ENCODE data around the gene SLC35B4. TPM values are rescaled to one million over a fixed set of nuclear protein-coding genes. Genes with fewer than 3 reads are reported as not detected.
A peak's percentile ranks its signal among the peaks of the same experiment; 100 is the strongest.
"Not testable (repeated sequence)": the region's sequence is repeated elsewhere in the genome, so short reads cannot be mapped to it uniquely, and the experiment has no call there.

SLC35B4 gene
- total RNA-seq, 1 donor from 2014 or later = 14.5 TPM

GRCh38 chr7:134331393-134331792 lies 14.7 kb upstream of the SLC35B4 start:
- no peak for DNase-seq

- DNase-seq = no peak
These were observed 14.2 kb upstream of the SLC35B4 start for GRCh38 chr7:134330974-134331373.

DNA sequence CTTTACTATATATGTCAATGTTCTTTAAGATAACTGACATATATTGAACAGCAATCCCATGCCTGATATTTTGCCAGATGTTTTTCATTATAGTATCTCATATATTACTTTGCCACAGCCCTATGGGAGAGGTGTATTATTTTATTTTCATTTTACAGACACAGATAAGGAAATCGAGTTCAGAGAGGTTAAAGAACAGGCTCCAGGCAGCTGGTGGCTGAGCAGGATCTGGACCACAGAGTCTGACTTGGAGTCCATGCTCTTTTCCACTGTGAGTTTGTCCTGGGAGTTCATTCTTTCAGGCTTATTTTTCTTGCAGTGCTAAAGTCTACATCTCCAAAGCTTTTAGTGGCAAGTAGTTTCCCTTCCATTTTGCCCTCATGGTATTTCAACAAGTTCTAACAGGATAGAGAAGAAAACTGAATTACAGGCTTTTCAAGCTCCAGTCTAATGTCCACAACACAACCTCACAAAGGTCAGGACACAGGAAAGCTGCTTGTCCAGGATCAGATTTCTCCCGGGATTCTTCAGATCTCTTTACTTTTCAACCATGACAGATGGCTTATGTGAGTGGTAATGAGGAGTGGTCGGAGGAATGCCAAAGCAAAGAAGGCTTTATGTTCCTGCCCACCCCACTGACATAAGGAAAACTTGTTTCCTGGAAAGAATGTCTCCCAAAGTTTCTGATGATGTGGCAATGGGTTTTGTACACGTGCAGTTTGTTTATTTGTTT lies 13.1 kb upstream of the SLC35B4 start:
- no peak for DNase-seq

- no peak for DNase-seq
These were observed 12.2 kb upstream of the SLC35B4 start for GRCh38 chr7:134328900-134329299.

GRCh38 chr7:134327896-134328295 lies 11.2 kb upstream of the SLC35B4 start:
- DNase-seq = peak; percentile 79

- no peak for DNase-seq
These were observed 7.4 kb upstream of the SLC35B4 start for GRCh38 chr7:134324107-134324506.

DNA sequence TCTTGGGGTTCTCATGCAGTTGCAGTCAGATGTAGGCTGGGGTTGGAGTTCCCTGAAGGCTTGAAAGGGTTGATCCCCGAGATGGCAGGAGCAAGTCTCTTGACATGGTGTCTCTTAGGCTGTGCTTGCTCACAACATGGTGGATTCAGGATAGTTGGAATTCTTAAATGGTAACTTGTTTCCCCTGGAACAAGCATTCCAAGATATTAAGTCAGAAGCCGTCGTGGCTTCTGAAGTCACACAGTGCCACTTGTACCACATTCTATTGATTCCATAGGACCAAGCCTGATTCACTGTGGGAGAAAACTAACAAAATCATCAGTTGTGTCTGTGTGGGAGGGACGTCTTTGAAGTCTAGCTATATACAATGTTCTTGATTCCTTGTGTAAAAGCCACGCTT lies 3.5 kb upstream of the SLC35B4 start:
- DNase-seq = no peak

DNA sequence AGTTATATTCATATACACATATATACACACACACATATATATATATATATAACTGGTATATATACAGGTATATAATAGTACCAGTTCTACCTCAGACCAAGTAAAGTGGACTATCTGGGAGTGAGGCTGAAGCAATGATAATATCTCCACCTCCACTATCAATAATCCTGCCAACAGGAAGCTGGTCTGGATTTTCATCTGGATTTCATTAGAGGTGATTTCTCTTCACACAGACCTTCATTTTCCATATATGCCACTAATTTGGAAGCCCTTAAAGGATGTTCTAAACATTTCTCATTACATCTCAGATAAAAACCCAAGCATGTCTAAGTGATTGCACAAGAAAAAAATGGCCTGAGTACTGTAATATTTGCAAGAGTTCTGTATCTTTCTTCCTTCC lies 1.7 kb upstream of the SLC35B4 start:
- no peak for DNase-seq

- DNase-seq = no peak
These were observed 704 bp upstream of the SLC35B4 start for GRCh38 chr7:134317434-134317833.

- peak; percentile 28 for DNase-seq
These were observed 821 bp downstream of the SLC35B4 start for GRCh38 chr7:134315679-134316538.

DNA sequence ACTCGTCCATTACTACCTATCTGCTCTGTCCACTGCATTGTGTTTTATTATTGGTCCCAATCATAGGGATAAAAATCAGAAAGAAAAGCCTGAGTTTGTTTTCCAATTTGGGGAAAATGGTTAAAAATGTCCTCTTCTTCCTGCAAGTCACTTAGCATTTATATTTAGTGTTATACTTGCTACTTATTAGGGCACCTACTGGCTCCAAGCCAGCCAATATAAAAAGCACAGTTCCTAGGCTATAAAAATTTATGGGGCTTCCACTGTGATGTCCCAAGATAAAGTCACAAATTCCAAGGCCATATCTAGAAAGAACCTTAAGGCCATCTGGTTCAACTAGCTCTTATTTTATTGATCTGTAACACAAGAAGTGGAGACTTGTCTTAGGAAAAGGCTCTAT lies 3.2 kb downstream of the SLC35B4 start:
- DNase-seq = no peak

DNA sequence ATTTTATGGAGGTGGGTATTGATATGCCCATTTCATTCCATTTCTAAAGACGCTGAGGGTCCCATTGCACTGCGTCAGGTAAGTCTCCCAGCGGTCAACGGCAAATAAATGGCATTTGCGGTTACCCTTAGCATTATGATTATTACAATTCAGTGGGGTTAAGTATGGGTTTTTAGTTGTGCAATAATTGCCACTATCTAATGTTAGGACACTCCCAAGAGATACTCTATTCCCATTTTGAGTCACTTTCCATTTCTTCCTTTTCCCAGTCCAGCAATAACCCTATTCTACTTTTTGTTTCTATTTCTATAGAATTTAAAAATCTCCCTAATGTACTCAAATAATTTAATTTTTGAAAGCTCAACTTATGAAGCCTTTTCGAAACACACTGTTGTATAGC lies 4.0 kb downstream of the SLC35B4 start:
- DNase-seq = no peak

DNA sequence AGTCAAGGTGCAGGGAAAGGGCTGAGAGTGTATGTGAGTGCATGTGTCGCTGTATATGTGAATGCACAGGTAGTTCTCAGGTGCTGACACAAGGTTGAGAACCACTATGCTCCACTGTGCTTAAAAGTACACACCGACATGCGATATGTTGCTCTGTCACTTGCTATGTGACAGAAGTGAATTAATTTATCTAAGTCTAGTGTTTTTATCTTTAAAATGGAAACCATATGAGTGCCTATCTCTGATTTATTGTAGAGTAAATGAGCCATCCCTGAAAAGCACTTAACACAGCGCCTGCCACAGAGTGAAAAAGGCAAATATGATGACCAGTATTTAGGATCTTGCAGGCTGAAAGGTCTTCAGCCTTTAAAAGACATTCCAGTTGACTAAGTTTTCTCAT lies 4.9 kb downstream of the SLC35B4 start:
- DNase-seq = no peak

DNA sequence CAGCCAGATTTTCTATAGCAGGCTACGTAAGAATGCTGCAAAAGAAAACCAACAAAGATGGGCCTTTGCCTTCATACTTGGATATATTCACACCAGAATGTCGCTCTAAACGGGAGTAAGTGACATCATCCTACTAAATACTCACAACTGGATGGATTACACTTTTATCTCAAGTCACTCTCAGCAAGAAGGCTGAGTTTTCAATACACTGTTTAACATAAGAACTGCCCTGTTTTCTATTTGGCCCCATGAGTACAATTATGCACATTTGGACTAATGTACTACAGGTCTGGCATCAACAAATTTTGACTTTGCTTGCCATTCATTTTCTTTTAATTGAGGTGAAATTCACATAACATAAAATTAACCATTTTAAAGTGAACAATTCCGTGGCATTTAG lies 8.2 kb downstream of the SLC35B4 start:
- no peak for DNase-seq

DNA sequence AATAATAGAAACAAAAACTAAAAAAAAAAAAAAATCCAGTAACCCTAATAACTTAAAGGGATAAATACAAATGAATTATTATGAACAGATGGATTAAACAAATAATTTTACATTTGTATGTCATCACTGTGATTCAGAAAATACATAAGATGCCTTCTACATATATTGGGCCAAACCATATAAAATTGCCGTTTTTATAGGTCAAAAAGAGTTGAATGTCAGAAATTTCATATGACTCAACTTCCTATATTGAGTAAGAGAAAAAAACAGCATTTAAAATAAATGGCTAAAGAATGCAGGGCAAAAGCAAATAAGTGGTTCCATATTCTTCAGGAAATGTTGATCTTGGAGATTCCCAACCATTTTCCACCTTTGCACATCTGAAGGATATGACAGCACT lies 9.4 kb downstream of the SLC35B4 start:
- DNase-seq = peak; percentile 27

- no peak for DNase-seq
These were observed 14.6 kb downstream of the SLC35B4 start for GRCh38 chr7:134302120-134302519.

- no peak for DNase-seq
These were observed 15.1 kb downstream of the SLC35B4 start for GRCh38 chr7:134301592-134301991.

- no peak for DNase-seq
These were observed 15.7 kb downstream of the SLC35B4 start for GRCh38 chr7:134300988-134301387.

DNA sequence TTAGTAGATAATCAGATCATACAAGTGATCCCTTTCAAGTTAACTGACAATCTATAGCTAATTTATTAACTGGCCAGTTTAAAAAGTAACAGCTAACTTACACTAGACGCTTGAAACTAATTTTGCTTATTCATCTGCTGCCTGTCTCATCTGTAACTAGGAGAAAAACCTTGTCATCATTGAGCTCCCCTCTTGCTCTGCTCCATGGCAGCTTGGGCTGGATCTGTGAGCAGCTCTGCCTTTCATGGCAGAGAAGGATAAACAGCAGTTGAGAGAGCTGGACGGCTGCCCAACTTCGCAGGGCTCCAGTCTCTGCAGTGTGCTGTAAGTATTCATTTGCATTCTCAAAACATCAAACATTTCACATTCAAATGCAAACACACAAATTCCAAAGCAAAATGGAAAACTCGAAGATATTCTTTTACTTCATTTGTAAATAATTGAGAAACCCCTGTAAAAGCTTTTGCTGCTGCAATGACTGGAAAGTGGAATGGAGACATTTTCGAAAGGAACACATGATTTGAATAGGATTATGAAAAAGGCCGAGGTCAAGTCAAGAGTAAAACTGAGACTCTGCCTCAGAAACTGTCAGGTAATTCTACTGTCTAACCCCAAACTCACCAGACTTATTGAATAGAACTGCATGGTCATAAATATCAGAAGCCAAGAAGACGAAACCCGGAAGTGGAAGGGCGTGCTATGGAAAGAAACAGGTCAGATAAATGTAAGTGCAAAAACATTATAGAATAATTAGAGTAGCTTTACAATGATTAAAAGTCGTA lies 17.6 kb downstream of the SLC35B4 start:
- no peak for DNase-seq

DNA sequence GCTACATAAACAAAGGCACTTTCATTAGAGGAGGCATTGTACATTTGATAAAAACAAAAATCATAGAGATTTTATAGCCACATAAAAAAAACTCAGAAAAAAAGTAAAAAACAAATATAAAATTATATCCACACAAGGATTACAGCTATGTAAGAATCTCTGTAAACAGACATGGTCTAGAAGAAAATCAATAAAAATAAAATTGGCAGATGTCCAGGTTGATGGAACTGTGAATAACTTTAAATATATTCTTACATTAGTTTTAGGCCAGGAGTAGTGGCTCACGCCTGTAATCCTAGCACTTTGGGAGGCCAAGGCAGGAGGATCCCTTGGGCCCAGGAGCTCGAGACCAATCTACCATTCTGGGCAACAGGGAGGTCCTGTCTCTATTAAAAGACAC lies 19.2 kb downstream of the SLC35B4 start:
- DNase-seq = no peak

DNA sequence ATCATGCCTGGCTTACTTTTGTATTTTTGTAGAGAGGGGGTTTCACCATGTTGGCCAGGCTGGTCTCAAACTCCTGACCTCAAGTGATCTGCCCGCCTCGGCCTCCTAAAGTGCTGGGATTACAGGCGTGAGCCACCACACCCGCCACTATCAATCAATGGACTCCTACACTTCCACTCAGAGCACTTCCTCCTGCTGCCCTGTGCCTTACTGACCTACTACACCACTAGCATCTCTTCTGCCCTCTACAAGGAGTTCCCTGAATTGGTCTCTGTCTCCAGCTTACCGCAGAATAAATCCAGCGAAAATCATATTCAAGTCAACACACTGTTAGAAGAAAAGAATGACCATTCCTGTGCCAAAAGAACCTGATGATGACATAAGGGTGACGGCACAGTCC lies 20.7 kb downstream of the SLC35B4 start:
- DNase-seq = not testable (repeated sequence)

DNA sequence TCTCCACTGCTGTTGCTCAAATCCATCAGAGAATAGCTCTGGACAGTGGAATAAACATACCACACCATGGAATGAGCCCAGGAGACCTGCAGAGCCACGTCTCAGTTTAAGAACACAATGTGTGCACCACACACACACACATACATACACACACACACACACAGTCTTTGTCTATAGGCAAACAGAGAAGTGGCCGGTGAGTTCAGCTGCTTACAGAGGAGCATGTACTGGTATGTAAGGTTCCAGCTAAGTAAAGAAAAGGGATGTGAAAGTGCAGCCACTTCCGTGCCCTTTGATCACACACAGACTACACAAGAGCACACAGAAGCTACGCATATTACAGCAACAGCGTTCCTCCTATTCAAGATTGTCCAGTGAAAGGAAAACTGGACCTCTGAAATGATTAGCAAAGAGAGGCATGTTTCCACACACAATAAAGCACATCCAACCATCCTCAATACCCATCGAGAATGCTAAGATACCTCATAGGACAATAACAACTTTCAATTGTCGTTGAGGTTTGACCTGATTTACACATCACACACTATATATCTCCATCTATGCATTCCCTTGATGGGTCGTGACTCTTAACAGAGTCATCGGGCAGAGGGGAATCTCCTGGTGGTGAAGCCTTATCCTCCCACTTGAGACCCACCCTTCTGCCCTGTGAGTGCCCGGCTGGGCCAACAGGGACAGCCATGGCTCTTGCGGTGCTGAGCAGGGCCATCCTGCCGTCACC lies 23.6 kb downstream of the SLC35B4 start:
- no peak for DNase-seq

- DNase-seq = no peak
These were observed 26.4 kb downstream of the SLC35B4 start for GRCh38 chr7:134290286-134290685.

Measured in dermis blood vessel endothelial cell (primary cell).